K562 (cell line): Measurements from ENCODE around the gene CADM2. TPM values are rescaled to one million over a fixed set of nuclear protein-coding genes. Genes with fewer than 3 reads are reported as not detected.

ENCODE experiments used
- ATAC-seq: fragments of 200-7000 bp; cut with Tn5 transposase; 3 replicates; pipeline ENCODE4 v1.9.1; 2020; ENCODE audit warnings: moderate library complexity
- BruUV-seq: library from RNA; stranded (reverse); fragments of 400-500 nt; replicated peaks from 2 replicates; lab custom pipeline; 2021; lab: Mats Ljungman, UMichigan
- CTCF ChIA-PET: fragments of 300-600 bp; formaldehyde crosslinking; extraction: SDS; loops from one replicate; lab custom pipeline; 2021; ENCODE audit warnings: low intra/inter-chr PET ratio; lab: Yijun Ruan, JAX
- POLR2A ChIA-PET: fragments of 300-600, 350-650 bp; sonication (Branson Sonifier 250); formaldehyde crosslinking; extraction: SDS; loops from one replicate; lab custom pipeline; 2021; ENCODE audit warnings: antibody characterized with exemption, inconsistent platforms; lab: Yijun Ruan, JAX
- DNase-seq, 4 experiments: peaks; one replicate each; pipeline versions ENCODE4 v3.0.0 to v3.0.0-alpha.2; 2011 to 2018; ENCODE audit warnings: low spot score in 3 of 4, mixed read lengths in 3 of 4; ENCODE audit errors: extremely low read depth in 1 of 4
- FAIRE-seq: peaks from 2 replicates; lab custom pipeline; 2011; peaks lifted over from hg19 to GRCh38; lab: Jason Lieb, UNC
- H2AFZ ChIP-seq: 2 replicates; pipeline ENCODE4 v1.6.0; 2011; ENCODE audit warnings: low read depth, low read length, control low read depth, inconsistent platforms
- H3K27ac ChIP-seq: fragments of 200-600 bp; 3 replicates; pipeline ENCODE4 v1.8.0; 2011; ENCODE audit warnings: low read depth, mild to moderate bottlenecking, control low read depth, inconsistent platforms, low read length, moderate library complexity, mixed read lengths; ENCODE audit errors: extremely low read depth
- H3K27me3 ChIP-seq, 2 experiments: fragments of 300-600 bp in 1 of 2; 2 replicates in 1 of 2; 3 replicates in 1 of 2; pipeline versions ENCODE4 v1.6.0 to v1.8.0; 2011; ENCODE audit warnings: inconsistent platforms in 2 of 2, low read length in 2 of 2, mild to moderate bottlenecking in 1 of 2, mixed read lengths in 1 of 2, moderate library complexity in 1 of 2; ENCODE audit not compliant: control insufficient read depth in 2 of 2, insufficient read depth in 2 of 2
- H3K36me3 ChIP-seq: fragments of 300-600 bp; 3 replicates; pipeline ENCODE4 v1.8.0; 2011; ENCODE audit warnings: mild to moderate bottlenecking, low read length, inconsistent platforms; ENCODE audit not compliant: control insufficient read depth, insufficient read depth
- H3K4me1 ChIP-seq, 2 experiments: fragments of 200-600 bp in 1 of 2; replicated peaks in 1 of 2; 2 replicates in 1 of 2; 3 replicates in 1 of 2; pipeline versions ENCODE4 v1.5.1 to v1.8.0; 2011; ENCODE audit warnings: inconsistent platforms in 2 of 2, low read length in 2 of 2, mild to moderate bottlenecking in 1 of 2, mixed read lengths in 1 of 2, moderate library complexity in 1 of 2; ENCODE audit not compliant: control insufficient read depth in 2 of 2, insufficient read depth in 2 of 2
- H3K4me2 ChIP-seq: 2 replicates; pipeline ENCODE4 v1.6.1; 2011; ENCODE audit warnings: low read length, control low read depth, inconsistent platforms, mixed read lengths; ENCODE audit not compliant: insufficient read depth
- H3K4me3 ChIP-seq: fragments of 200-600 bp; sonication (generic), shearing (Covaris generic); 2 replicates; pipeline ENCODE4 v1.5.1; 2016; ENCODE audit warnings: control low read depth, inconsistent platforms
- H3K79me2 ChIP-seq: fragments of 200-600 bp; 3 replicates; pipeline ENCODE4 v1.8.0; 2011; ENCODE audit warnings: low read length, inconsistent platforms; ENCODE audit not compliant: control insufficient read depth, insufficient read depth
- H3K9ac ChIP-seq, 2 experiments: 2 replicates each; pipeline versions ENCODE4 v1.6.0 to v1.6.1; 2011; ENCODE audit warnings: low read depth in 2 of 2, low read length in 2 of 2, control low read depth in 1 of 2, inconsistent platforms in 1 of 2, mild to moderate bottlenecking in 1 of 2, mixed read lengths in 1 of 2; ENCODE audit not compliant: insufficient read depth in 1 of 2
- H3K9me1 ChIP-seq: one replicate; pipeline ENCODE4 v1.6.0; 2011; ENCODE audit warnings: inconsistent platforms, mild to moderate bottlenecking, low read length, moderate library complexity; ENCODE audit not compliant: control insufficient read depth, insufficient read depth
- H3K9me3 ChIP-seq: replicated peaks from 2 replicates; pipeline ENCODE4 v1.5.1; 2011; ENCODE audit warnings: low read depth, low read length, inconsistent platforms; ENCODE audit not compliant: control insufficient read depth, insufficient read depth
- H4K20me1 ChIP-seq: replicated peaks from 2 replicates; pipeline ENCODE4 v1.6.1; 2011; ENCODE audit warnings: low read length, inconsistent platforms, mixed read lengths; ENCODE audit not compliant: control insufficient read depth, insufficient read depth
- ARHGAP35 ChIP-seq: fragments of 450-650 bp; IDR thresholded peaks from 2 replicates; pipeline ENCODE4 v1.6.1; 2018; ENCODE audit not compliant: partially characterized antibody
- CSDE1 ChIP-seq, 2 experiments: fragments of 450-650 bp; IDR thresholded peaks; 2 replicates each; pipeline ENCODE4 v1.6.1; 2016; ENCODE audit warnings: mild to moderate bottlenecking in 1 of 2
- E2F4 ChIP-seq: sonication (generic); formaldehyde crosslinking; IDR thresholded peaks from 2 replicates; pipeline ENCODE4 v1.8.0; 2022; ENCODE audit warnings: mild to moderate bottlenecking, low read depth, missing genetic modification reagents
- ELK3 ChIP-seq: fragments of 450-650 bp; formaldehyde crosslinking; IDR thresholded peaks from 2 replicates; pipeline ENCODE4 v1.4.0; 2020; ENCODE audit warnings: mild to moderate bottlenecking
- GATAD2B ChIP-seq: fragments of 450-650 bp; IDR thresholded peaks from 2 replicates; pipeline ENCODE4 v1.6.1; 2017; ENCODE audit warnings: mild to moderate bottlenecking, borderline replicate concordance
- HMG20B ChIP-seq: fragments of 250-450 bp; sonication (Bioruptor Pico); IDR thresholded peaks from 2 replicates; pipeline ENCODE4 v1.5.0; 2021; ENCODE audit warnings: mild to moderate bottlenecking
- KLF6 ChIP-seq: fragments of 250-450 bp; sonication (Bioruptor Pico); IDR thresholded peaks from 2 replicates; pipeline ENCODE4 v1.4.0; 2020; ENCODE audit warnings: mild to moderate bottlenecking, moderate library complexity, borderline replicate concordance
- MBD1 ChIP-seq: fragments of 250-450 bp; sonication (Bioruptor Pico); IDR thresholded peaks from 2 replicates; pipeline ENCODE4 v1.8.0; 2022; ENCODE audit warnings: inconsistent platforms
- MCM2 ChIP-seq: fragments of 450-650 bp; IDR thresholded peaks from 2 replicates; pipeline ENCODE4 v1.6.1; 2017; ENCODE audit warnings: low read depth, mild to moderate bottlenecking
- PRMT5 ChIP-seq: sonication (generic); formaldehyde crosslinking; IDR thresholded peaks from 2 replicates; pipeline ENCODE4 v1.5.0; 2020; ENCODE audit warnings: missing genetic modification reagents
- PTBP1 ChIP-seq: fragments of 200-400 bp; formaldehyde crosslinking; IDR thresholded peaks from 2 replicates; pipeline ENCODE4 v1.6.1; 2017; ENCODE audit warnings: low read depth, low read length
- ZNF511 ChIP-seq: sonication (generic); formaldehyde crosslinking; IDR thresholded peaks from 2 replicates; pipeline ENCODE4 v1.8.0; 2022; ENCODE audit warnings: mild to moderate bottlenecking, missing genetic modification reagents
- WGBS: fragments of 100-300 bp; shearing (Covaris generic); methylation state at CpG from one replicate; pipeline ENCODE4 v1.1.6; 2016; ENCODE audit warnings: low coverage, mixed read lengths; ENCODE audit not compliant: insufficient coverage; ENCODE audit errors: missing lambda C conversion rate; 5-methylcytosine and 5-hydroxymethylcytosine counted together
- in situ Hi-C: fragments of 300-500 bp; cut with MboI; formaldehyde crosslinking; loops from 4 replicates; pipeline ENCODE4 v1.15.0; 2018; ENCODE audit warnings: inconsistent platforms, mixed read lengths
- intact Hi-C: fragments of 100-400 bp; cut with micrococcal nuclease; formaldehyde crosslinking; loops from 2 replicates; pipeline ENCODE4 v1.14.2; 2022
- polyA plus RNA-seq, 8 experiments: library from polyadenylated mRNA; depleted of rRNA in 4 of 8; stranded (reverse) in 5 of 8; unstranded in 3 of 8; fragments of >200 nt; fragmentation: Nextera tagmentation in 2 of 8; fragmentation: Illumina TruSeq in 1 of 8; extraction: Ambion mirVana in 2 of 8; extraction: Trizol in 1 of 8; gene quantifications; 2 replicates each; pipeline versions ENCODE4 v1.2.1 to v1.2.3, GENCODE V29; 2011 to 2014; ENCODE audit warnings: inconsistent platforms in 1 of 8, missing spikeins in 1 of 8
- total RNA-seq, 7 experiments: library from RNA; depleted of rRNA in 6 of 7; stranded (reverse); fragments of >200 nt in 6 of 7; fragmentation: Illumina TruSeq in 2 of 7; extraction: Trizol in 2 of 7; gene quantifications; 2 replicates each; pipeline versions ENCODE4 v1.2.1 to v1.2.3, GENCODE V29; 2011 to 2021; ENCODE audit warnings: low replicate concordance in 1 of 7

Gene CADM2
- total and polyA plus RNA-seq, 9 of the 15 experiments (the other 6 are each of a cell fraction or from before 2014, with no cell fraction given), result 0.11 to 3.2 (median 0.95) TPM

GRCh38 chr3:85068911-85069310, 110.1 kb downstream of the CADM2 start:
- Histone ChIP-seq H4K20me1 (no peaks in the 10 kb centered on the region), H3K4me2 (no peak overlapping the region), H3K9me1 (no peaks in the 10 kb centered on the region), H3K27me3 (no peaks in the 10 kb centered on the region), H3K9me3 (no peaks in the 10 kb centered on the region), H3K36me3 (no peaks in the 10 kb centered on the region), H3K9ac (no peak overlapping the region), H3K4me1 (no peaks in the 10 kb centered on the region), H3K79me2 (no peaks in the 10 kb centered on the region), H2AFZ (no peak overlapping the region), H3K27ac (no peak overlapping the region), H3K4me3 (no peak overlapping the region)
- 0% methylated on average over 1 of the region's 1 CpG for WGBS
- no peak for TF ChIP-seq MCM2
- TF ChIP-seq ELK3 (CRISPR knock-in tag), result no peak
- no peak for TF ChIP-seq KLF6 (CRISPR knock-in tag)
- TF ChIP-seq ZNF511, result no peak
- no peak for TF ChIP-seq E2F4
- no peak for TF ChIP-seq ARHGAP35
- TF ChIP-seq PRMT5 (CRISPR knock-in tag), result no peak
- no peak for TF ChIP-seq PTBP1
- TF ChIP-seq CSDE1 (IDR thresholded peaks at IDR 0.05), result no peak
- no peak for TF ChIP-seq HMG20B (CRISPR knock-in tag)
- no peak for TF ChIP-seq MBD1 (CRISPR knock-in tag)
- no peak for TF ChIP-seq GATAD2B
- BruUV-seq, result no TSS peak
- DNase-seq (no peak), FAIRE-seq (no peak), ATAC-seq (no peak)
- in situ Hi-C loops (no loop called here), intact Hi-C loops (no loop called here)
- CTCF ChIA-PET, result no interaction called here
- POLR2A ChIA-PET, result no interaction called here
